Peyer's patch (tissue), 4 donors: ENCODE measurements around the gene PDK4. TPM values are rescaled to one million over a fixed set of nuclear protein-coding genes. Genes with fewer than 3 reads are reported as not detected.
A peak's percentile ranks its signal among the peaks of the same experiment; 100 is the strongest.

Source experiments
- DNase-seq, 3 donors: peaks; one replicate each; pipeline ENCODE4 v3.0.0-alpha.2; 2017 to 2019
- H3K27ac ChIP-seq, 4 donors: fragments of 200-600 bp; sonication (generic); one replicate each; pipeline ENCODE4 v1.5.1; 2016 to 2019
- H3K27me3 ChIP-seq, 2 donors: fragments of 200-600 bp; sonication (generic); one replicate each; pipeline ENCODE4 v1.5.1; 2019
- H3K36me3 ChIP-seq, 3 donors: fragments of 200-600 bp; sonication (generic); one replicate each; pipeline ENCODE4 v1.5.1; 2016 to 2019
- H3K4me1 ChIP-seq, 4 donors: fragments of 200-600 bp; sonication (generic); one replicate each; pipeline ENCODE4 v1.5.1; 2016 to 2019
- H3K4me3 ChIP-seq, 4 donors: fragments of 200-600 bp; sonication (generic); 1 replicate in 3 of 4; 2 replicates in 1 of 4; pipeline ENCODE4 v1.5.1; 2016 to 2019; ENCODE audit warnings: mild to moderate bottlenecking in 1 of 4
- H3K9me3 ChIP-seq, 4 donors: fragments of 200-600 bp; sonication (generic); one replicate each; pipeline ENCODE4 v1.5.1; 2016 to 2019; ENCODE audit warnings: mild to moderate bottlenecking in 1 of 4
- CTCF ChIP-seq, 6 experiments: fragments of 450-650 bp in 4 of 6; fragments of 200-600 bp in 2 of 6; sonication (generic) in 1 of 6; IDR thresholded peaks; one replicate each; pipeline ENCODE4 v1.5.1; 2017 to 2019; ENCODE audit warnings: antibody characterized with exemption in 6 of 6, mild to moderate bottlenecking in 3 of 6, moderate library complexity in 1 of 6
- POLR2A ChIP-seq, 2 donors: fragments of 450-650 bp; IDR thresholded peaks; one replicate each; pipeline ENCODE4 v1.5.1; 2017; ENCODE audit warnings: antibody characterized with exemption in 2 of 2, mild to moderate bottlenecking in 2 of 2, moderate library complexity in 2 of 2
- total RNA-seq, 4 donors: library from RNA; depleted of rRNA; stranded (reverse); fragments of >200 nt; gene quantifications; one replicate each; pipeline ENCODE4 v1.1.0, GENCODE V29; 2016

The PDK4 gene
- total RNA-seq, 4 donors from 2014 or later, result 130 to 664 (median 240) TPM

- H3K36me3 ChIP-seq, result no peaks in the 10 kb centered on the region
- peak overlapping the region in 3 of 4 donors; percentile 67 to 97 (median 95) for H3K27ac ChIP-seq
- H3K4me3 ChIP-seq, result peak overlapping the region in 2 of 4 donors; percentile 8 to 26
- H3K9me3 ChIP-seq, result no peaks in the 10 kb centered on the region
- H3K27me3 ChIP-seq, result no peaks in the 10 kb centered on the region
- H3K4me1 ChIP-seq, result peaks cover 0 to 45% (median 8%) of the 10 kb centered on the region in 4 donors
- DNase-seq, result peak in 1 of 3 donors; percentile 80
- TF ChIP-seq CTCF (IDR thresholded peaks at IDR 0.05), result peak in 4 of 6 experiments; percentile 57 to 89 (median 82)
- TF ChIP-seq POLR2A (IDR thresholded peaks at IDR 0.05), result no peak
Observed at GRCh38 chr7:95545007-95545615, 51.2 kb downstream of the PDK4 start.

- Histone ChIP-seq H3K36me3 (no peaks in the 10 kb centered on the region), H3K27me3 (no peaks in the 10 kb centered on the region), H3K9me3 (no peaks in the 10 kb centered on the region), H3K4me1 (peaks cover 0 to 37% (median 7%) of the 10 kb centered on the region in 4 donors), H3K27ac (peak overlapping the region in 1 of 4 donors; percentile 97), H3K4me3 (no peak overlapping the region)
- DNase-seq, result no peak
- TF ChIP-seq POLR2A (IDR thresholded peaks at IDR 0.05) (no peak), CTCF (IDR thresholded peaks at IDR 0.05) (no peak)
Observed at GRCh38 chr7:95544171-95544570, 52.1 kb downstream of the PDK4 start.

GRCh38 chr7:95543312-95543711, 53.0 kb downstream of the PDK4 start:
- Histone ChIP-seq H3K27me3 (no peaks in the 10 kb centered on the region), H3K4me3 (no peak overlapping the region), H3K27ac (no peak overlapping the region), H3K9me3 (no peaks in the 10 kb centered on the region), H3K36me3 (no peaks in the 10 kb centered on the region), H3K4me1 (peaks cover 0 to 29% (median 3%) of the 10 kb centered on the region in 4 donors)
- no peak for DNase-seq
- no peak for TF ChIP-seq CTCF (IDR thresholded peaks at IDR 0.05)
- TF ChIP-seq POLR2A (IDR thresholded peaks at IDR 0.05), result no peak

- H3K27me3 ChIP-seq, result no peaks in the 10 kb centered on the region
- no peak overlapping the region for H3K4me3 ChIP-seq
- TF ChIP-seq CTCF (IDR thresholded peaks at IDR 0.05) (no peak), POLR2A (IDR thresholded peaks at IDR 0.05) (no peak)
- no peak overlapping the region for H3K27ac ChIP-seq
- no peaks in the 10 kb centered on the region for H3K9me3 ChIP-seq
- no peaks in the 10 kb centered on the region for H3K36me3 ChIP-seq
- DNase-seq, result no peak
- peaks cover 0 to 11% (median 0%) of the 10 kb centered on the region in 4 donors for H3K4me1 ChIP-seq
Observed at GRCh38 chr7:95540366-95540765, 56.0 kb downstream of the PDK4 start.

- no peak overlapping the region for H3K27ac ChIP-seq
- no peak for DNase-seq
- H3K4me1 ChIP-seq, result peaks cover 0 to 5% (median 0%) of the 10 kb centered on the region in 4 donors
- no peaks in the 10 kb centered on the region for H3K36me3 ChIP-seq
- TF ChIP-seq CTCF (IDR thresholded peaks at IDR 0.05) (no peak), POLR2A (IDR thresholded peaks at IDR 0.05) (no peak)
- H3K9me3 ChIP-seq, result no peaks in the 10 kb centered on the region
- H3K4me3 ChIP-seq, result no peak overlapping the region
- no peaks in the 10 kb centered on the region for H3K27me3 ChIP-seq
Observed at GRCh38 chr7:95539426-95539825, 56.9 kb downstream of the PDK4 start.
